ENCODE data around the gene CEP104. TPM values are rescaled to one million over a fixed set of nuclear protein-coding genes. Genes with fewer than 3 reads are reported as not detected.

CEP104 gene
- total and polyA plus RNA-seq, 9 of the 15 experiments (the other 6 are each of a cell fraction or from before 2014, with no cell fraction given) = 11.2 to 63.4 (median 42.6) TPM

DNA sequence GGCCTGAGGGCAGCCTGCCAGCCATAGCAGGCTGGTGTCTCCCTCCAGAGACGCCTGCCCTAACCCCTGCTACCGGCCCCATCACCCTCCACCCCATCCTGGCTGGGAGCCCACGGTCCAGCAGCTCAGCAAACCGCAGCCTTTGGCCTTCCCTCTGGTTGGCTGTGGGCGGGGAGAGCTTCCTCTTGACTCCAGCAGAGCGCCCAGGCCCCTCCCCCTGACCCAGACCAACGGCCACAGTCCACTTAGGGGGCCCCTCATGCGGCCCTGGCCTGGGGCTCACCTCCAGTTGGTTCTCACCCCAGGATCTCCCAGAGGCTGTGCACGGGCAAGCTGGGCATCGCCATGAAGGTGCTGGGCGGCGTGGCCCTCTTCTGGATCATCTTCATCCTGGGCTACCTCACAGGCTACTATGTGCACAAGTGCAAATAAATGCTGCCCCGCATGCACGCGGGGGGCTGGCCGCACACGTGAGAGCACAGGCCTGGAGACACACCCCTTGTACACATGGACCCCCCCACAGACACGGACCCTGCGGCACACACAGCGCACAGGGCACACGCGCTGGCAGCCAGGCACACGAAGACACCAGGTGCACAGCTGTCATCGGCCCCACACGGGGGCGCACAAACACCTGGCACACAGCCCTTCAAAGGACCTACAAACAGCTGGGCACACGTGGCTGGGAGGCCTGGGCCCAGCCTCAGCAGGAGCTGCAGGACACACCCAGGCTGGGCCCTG, 81.4 kb downstream of the CEP104 start (continued):
- TF ChIP-seq, protein P1, sequence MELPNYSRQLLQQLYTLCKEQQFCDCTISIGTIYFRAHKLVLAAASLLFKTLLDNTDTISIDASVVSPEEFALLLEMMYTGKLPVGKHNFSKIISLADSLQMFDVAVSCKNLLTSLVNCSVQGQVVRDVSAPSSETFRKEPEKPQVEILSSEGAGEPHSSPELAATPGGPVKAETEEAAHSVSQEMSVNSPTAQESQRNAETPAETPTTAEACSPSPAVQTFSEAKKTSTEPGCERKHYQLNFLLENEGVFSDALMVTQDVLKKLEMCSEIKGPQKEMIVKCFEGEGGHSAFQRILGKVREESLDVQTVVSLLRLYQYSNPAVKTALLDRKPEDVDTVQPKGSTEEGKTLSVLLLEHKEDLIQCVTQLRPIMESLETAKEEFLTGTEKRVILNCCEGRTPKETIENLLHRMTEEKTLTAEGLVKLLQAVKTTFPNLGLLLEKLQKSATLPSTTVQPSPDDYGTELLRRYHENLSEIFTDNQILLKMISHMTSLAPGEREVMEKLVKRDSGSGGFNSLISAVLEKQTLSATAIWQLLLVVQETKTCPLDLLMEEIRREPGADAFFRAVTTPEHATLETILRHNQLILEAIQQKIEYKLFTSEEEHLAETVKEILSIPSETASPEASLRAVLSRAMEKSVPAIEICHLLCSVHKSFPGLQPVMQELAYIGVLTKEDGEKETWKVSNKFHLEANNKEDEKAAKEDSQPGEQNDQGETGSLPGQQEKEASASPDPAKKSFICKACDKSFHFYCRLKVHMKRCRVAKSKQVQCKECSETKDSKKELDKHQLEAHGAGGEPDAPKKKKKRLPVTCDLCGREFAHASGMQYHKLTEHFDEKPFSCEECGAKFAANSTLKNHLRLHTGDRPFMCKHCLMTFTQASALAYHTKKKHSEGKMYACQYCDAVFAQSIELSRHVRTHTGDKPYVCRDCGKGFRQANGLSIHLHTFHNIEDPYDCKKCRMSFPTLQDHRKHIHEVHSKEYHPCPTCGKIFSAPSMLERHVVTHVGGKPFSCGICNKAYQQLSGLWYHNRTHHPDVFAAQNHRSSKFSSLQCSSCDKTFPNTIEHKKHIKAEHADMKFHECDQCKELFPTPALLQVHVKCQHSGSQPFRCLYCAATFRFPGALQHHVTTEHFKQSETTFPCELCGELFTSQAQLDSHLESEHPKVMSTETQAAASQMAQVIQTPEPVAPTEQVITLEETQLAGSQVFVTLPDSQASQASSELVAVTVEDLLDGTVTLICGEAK (IDR thresholded peaks at IDR 0.05) = 0 out of 2 replicates have a peak, but pooled peaks have one; percentile 29
- TF ChIP-seq, protein P1 (CRISPR knock-in tag; IDR thresholded peaks at IDR 0.05) = no peak
- TF ChIP-seq SETDB1 (IDR thresholded peaks at IDR 0.05; ENCODE audit: low read length) = no peak
- no peak for TF ChIP-seq PRPF4 (IDR thresholded peaks at IDR 0.05; ENCODE audit: insufficient read depth, low read depth, low read length, poor library complexity, severe bottlenecking)
- peak; percentile 66 for TF ChIP-seq ZEB2 (IDR thresholded peaks at IDR 0.05)
- no peak for TF ChIP-seq SIRT6 (IDR thresholded peaks at IDR 0.05; ENCODE audit: low read depth, low read length)
- no peak; the same call in 1 of the 2 replicates for TF ChIP-seq GATAD2B (IDR thresholded peaks at IDR 0.05; ENCODE audit: borderline replicate concordance)
- TF ChIP-seq ELF2 (CRISPR knock-in tag; IDR thresholded peaks at IDR 0.05) = 0 out of 2 replicates have a peak, but pooled peaks have one; percentile 33
- TF ChIP-seq MAZ (CRISPR knock-in tag; conservative IDR thresholded peaks at IDR 0.05 in 1 of 2, IDR thresholded peaks at IDR 0.05 in 1 of 2) = peak; percentile 45 to 82; a peak in 3 of 4 replicates
- TF ChIP-seq FOXA1 (IDR thresholded peaks at IDR 0.05; ENCODE audit: borderline replicate concordance) = no peak
- TF ChIP-seq, protein P2, sequence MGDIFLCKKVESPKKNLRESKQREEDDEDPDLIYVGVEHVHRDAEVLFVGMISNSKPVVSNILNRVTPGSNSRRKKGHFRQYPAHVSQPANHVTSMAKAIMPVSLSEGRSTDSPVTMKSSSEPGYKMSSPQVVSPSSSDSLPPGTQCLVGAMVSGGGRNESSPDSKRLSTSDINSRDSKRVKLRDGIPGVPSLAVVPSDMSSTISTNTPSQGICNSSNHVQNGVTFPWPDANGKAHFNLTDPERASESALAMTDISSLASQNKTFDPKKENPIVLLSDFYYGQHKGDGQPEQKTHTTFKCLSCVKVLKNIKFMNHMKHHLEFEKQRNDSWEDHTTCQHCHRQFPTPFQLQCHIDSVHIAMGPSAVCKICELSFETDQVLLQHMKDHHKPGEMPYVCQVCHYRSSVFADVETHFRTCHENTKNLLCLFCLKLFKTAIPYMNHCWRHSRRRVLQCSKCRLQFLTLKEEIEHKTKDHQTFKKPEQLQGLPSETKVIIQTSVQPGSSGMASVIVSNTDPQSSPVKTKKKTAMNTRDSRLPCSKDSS (IDR thresholded peaks at IDR 0.05; ENCODE audit: low read depth, partially characterized antibody) = no peak
- TF ChIP-seq ZNF699 (CRISPR knock-in tag; IDR thresholded peaks at IDR 0.05; ENCODE audit: insufficient replicate concordance) = no peak
- TF ChIP-seq ZNF436 (CRISPR knock-in tag; IDR thresholded peaks at IDR 0.05) = no peak
- no peak for TF ChIP-seq NFIX (CRISPR knock-in tag; IDR thresholded peaks at IDR 0.05; ENCODE audit: low read depth)
- no peak for TF ChIP-seq FOXJ3 (CRISPR knock-in tag; IDR thresholded peaks at IDR 0.05)
- no peak for TF ChIP-seq ZNF766 (CRISPR knock-in tag; conservative IDR thresholded peaks at IDR 0.05)
